PC-3 (cell line): Measurements from ENCODE around the gene PEX1.

Experiments
- CTCF ChIP-seq: fragments of 300-600 bp; sonication (generic); conservative IDR thresholded peaks from 2 replicates; pipeline ENCODE4 v1.5.1; 2017; ENCODE audit warnings: antibody characterized with exemption, low read depth, mild to moderate bottlenecking, low read length
- EZH2phosphoT487 ChIP-seq: fragments of 300-600 bp; sonication (generic); IDR thresholded peaks from 2 replicates; pipeline ENCODE4 v1.6.1; 2018; ENCODE audit warnings: mild to moderate bottlenecking, antibody characterized with exemption, low read length, borderline replicate concordance

- TF ChIP-seq CTCF (no peak), EZH2phosphoT487 (no peak)
Measured at GRCh38 chr7:92460510-92460909, 67.8 kb downstream of the PEX1 start.
